Renal pelvis (tissue), 4 donors: ENCODE measurements around the gene WDR76. TPM values are rescaled to one million over a fixed set of nuclear protein-coding genes. Genes with fewer than 3 reads are reported as not detected.

Experiments
- DNase-seq: peaks from one replicate; pipeline ENCODE4 v3.0.0-alpha.2; 2013
- polyA plus RNA-seq, 3 donors: library from polyadenylated mRNA; unstranded; fragments of 120-200 nt; gene quantifications; one replicate each; pipeline ENCODE4 v1.2.1, GENCODE V29; 2013; ENCODE audit not compliant: insufficient read length in 3 of 3

The WDR76 gene
- polyA plus RNA-seq, 3 donors, result 12.6 to 14.0 (median 13.9) TPM

DNA sequence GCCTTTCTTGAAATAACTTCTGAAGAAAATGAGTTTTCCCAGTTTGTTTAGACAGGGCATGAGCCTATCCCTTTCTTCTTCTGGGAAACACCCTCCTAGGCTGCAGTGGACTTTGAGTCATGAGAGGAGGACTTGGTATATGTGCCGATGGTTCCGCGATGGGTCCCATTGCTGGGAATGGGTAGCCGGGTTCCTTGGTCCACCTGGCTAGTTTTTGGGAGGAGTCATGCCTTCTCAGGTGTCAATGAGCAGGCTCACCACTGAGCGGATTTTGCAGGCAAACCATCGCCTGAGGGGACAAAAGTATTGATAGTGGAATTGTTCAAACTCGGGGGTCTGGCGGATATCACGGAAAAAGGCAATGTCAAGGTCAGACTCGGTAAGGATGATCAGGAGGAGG lies 46.8 kb downstream of the WDR76 start:
- DNase-seq, result no peak

DNA sequence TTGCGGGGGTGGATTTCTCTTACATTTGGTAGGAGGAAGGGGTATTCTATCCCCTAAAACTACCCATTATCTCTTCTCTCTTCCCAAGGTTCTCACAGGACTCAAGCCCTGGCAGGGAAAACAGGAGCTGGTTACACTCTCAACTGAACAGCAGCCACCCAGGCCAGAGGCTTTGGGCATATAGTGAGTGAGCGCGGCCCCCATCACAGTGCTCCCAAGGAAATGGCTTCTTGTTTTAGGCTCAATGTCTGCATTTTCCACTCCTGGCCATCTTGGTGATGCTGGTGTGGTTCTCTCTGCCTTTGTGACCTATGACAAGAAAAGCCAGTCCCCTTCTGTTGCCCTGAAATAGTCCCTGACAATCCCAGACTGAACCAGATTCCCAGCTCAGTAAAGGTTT lies 50.1 kb downstream of the WDR76 start:
- no peak for DNase-seq

GRCh38 chr15:43877371-43877770 lies 50.6 kb downstream of the WDR76 start:
- peak; percentile 12 for DNase-seq

DNA sequence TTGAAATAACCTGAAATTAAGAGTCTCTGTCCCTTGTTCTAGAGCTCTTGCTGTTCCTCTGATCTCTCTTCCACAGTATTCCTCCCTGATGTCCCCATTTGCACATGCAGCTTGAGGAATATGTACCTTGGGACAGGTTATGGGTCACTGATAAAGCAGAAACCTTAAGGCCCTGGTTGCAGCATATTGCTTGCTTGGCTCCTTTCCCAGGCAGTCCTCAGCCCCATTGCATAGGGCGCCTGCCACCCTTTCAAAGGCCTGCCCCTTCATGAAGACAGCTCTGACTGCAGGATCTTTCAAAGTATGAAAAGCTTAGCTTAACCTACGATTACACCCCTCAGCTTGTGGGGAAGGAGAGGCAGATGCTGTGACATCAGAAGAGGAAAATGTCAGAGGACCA lies 51.6 kb downstream of the WDR76 start:
- DNase-seq, result no peak

- DNase-seq, result no peak
These were observed 52.9 kb downstream of the WDR76 start for GRCh38 chr15:43879386-43880355.

DNA sequence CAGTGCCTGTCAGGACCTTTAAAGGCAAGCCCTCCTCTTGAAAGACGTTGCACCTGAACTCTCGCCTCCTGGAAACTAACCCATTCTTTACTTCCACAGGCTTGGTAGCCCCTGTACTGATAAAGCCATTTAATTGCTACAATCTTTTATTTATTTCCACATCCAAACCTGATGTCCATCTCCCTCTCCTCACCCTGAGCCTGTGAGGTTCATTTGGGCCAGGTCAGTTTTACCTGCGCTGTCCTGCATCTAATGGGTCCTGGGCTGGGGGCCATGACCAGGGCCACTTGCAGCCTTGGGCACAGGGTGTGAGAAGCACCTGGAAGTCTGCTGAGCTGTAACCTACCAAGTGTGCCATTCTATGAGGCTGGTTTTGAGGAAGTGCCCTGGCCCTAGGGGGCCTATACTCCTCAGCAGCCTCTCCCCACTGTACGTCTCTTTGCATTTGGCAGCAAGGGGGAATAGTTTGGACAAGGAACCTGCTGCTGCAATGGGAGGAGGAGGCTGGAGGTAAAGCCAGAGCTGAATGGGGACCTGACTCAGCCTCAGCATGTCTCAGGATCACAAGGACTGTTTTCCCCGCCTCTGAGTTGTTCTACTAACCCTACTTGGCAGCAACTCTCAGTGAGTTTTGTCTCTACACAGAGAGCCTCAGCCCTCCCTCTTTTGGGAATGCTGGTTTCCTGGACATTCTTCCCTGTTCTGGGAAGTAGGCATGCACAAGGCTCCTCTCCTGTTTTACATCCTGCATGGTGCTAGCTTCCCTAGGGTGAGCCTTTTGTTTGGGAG lies 53.8 kb downstream of the WDR76 start:
- DNase-seq, result no peak

- DNase-seq, result no peak
These were observed 54.4 kb downstream of the WDR76 start for GRCh38 chr15:43881245-43881644.

- no peak for DNase-seq
These were observed 55.1 kb downstream of the WDR76 start for GRCh38 chr15:43881944-43882343.

GRCh38 chr15:43883571-43883970 lies 56.8 kb downstream of the WDR76 start:
- no peak for DNase-seq

GRCh38 chr15:43886558-43886957 lies 59.8 kb downstream of the WDR76 start:
- DNase-seq, result no peak

DNA sequence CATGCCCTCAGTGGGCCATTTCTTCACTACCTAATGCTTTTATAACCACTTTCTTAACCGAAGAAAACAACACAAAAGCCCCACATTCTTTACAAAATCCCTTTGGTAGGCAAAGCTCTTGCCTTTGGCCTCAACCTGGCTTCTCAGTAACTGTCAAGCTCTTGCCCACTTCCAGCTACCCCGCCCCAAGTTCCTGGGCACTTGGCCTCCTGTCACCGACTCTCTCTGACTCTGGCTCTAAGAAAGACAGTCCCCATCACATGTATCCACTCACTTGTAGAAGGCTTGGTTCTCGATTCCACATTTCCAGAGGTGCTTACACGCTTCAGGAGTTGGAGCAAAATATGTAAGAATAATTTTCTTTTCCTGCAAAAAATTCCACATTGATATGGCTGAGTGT lies 61.1 kb downstream of the WDR76 start:
- no peak for DNase-seq

- DNase-seq, result no peak
These were observed 62.2 kb downstream of the WDR76 start for GRCh38 chr15:43889042-43889441.

DNA sequence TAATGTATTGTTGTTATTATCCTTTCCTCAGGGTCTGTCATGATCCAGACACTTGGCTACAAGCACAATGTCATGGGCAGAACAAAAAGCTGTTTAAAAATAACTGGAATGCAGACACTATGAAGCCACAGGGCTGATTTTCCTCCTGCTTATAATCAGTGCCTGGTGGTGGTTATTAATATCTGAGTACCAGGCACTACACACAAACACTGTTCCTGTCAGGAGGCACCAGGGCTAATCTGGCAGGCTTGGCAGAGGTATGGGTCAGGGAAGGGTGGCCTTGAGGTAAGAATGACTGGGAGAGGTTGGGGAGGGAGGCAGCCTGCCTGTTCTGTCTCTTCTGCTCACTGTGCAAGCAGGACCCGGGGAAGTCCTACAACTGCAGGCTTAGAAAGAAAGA lies 67.2 kb downstream of the WDR76 start:
- no peak for DNase-seq

DNA sequence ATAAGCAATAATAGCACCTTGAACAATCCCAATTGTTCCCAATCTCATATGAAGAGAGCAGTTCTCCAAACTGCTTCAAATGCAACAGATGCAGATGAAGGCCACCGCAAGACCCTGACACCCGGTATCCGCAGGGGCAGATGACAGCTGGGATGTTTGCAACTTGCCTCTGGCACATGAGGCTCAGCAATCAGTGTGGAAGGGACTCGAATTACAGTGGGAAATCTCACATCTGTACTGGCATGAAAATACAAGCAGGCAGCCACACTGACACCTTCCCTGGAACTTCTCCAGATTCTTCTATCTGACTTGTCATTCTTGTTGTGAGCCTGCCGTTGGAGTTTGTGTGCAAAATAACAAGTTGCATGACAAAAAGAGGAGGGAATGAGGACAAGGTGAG lies 68.8 kb downstream of the WDR76 start:
- DNase-seq, result no peak

DNA sequence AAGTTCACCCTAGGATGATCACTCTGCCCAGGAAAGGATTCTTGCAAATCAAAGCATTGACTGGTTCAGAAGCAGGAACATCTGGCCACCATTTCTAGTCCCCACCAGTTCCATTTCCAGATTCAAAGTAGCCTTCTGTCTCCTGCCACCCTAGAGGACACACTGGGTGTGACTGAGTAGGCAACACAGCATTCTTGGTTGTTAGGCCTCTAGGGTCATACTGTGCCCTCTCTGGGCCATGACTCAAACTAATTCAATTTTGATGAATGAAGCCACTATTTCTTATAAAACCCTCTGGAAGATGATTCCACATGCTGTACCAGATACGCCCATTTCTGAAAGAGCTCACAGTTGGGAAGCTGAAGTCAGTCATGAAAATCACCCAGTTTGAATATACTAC lies 69.7 kb downstream of the WDR76 start:
- DNase-seq, result no peak

GRCh38 chr15:43898891-43899290 lies 72.1 kb downstream of the WDR76 start:
- DNase-seq, result no peak

- no peak for DNase-seq
These were observed 73.1 kb downstream of the WDR76 start for GRCh38 chr15:43899928-43900327.

DNA sequence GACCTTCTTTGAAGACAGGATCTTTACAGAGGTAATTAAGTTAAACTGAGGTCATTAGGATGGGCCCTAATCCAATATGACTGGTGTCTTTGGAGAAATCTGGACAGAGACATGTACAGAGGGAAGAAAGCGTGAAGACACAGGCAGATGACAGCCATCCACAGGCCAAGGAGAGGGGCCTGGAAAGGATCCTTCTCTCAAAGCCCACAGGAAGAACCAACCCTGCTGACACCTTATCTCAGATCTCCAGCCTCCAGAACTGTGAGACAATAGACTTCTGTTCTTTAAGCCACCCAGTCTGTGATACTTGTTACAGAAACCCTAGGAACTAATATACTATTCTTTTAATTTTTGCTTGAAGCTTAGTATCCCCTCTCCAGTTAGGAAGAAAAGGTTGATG lies 74.2 kb downstream of the WDR76 start:
- no peak for DNase-seq

- DNase-seq, result no peak
These were observed 74.7 kb downstream of the WDR76 start for GRCh38 chr15:43901495-43901894.

DNA sequence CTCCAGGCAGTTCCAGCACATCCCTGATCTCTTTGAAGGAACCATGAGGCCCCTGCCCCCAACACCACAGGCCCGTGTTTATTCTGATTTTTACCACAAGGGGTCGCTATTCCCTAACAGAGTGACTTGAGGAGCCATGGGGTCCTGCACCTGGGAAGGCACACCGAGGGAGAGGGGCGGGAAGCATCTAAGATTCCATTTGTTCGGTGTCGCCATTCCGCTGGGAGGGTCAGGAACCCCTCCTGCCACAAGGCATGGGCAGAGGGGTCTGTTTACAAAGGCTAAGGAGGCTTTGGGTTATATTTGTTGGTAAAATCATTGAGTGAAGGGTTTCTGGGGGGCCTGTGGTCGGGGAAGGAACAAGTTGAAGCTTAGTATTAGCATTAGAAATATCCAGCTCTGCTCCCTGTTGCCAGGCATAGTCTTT lies 77.1 kb downstream of the WDR76 start:
- DNase-seq, result peak; percentile 67

- no peak for DNase-seq
These were observed 79.0 kb downstream of the WDR76 start for GRCh38 chr15:43905755-43906154.

DNA sequence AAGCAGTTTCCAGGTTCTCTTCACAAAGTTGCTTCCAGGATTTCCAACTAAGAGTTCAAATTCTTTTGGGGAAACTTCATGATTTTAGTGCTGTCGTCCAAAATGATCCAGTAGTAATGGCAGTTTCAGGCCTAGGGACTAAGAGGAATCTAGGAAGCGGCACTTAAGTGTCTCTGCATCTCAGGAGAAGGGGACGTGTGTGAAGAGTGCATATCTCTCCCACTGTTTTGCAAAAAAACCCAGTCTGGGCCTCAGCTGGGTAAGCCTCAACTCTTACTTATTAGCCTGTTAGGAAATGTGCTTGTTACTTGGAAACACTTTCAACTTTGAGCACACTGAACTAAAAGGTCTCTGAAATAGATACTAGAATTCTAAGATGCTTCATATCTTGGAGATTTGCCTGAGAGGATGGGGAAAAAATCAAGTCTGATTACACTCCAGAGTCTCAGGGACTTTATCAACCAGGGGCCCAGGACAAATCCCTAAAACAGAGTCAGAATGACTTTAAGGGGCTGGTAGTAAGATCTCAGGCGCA lies 81.8 kb downstream of the WDR76 start:
- DNase-seq, result no peak
